H1 (cell line): ENCODE measurements around the gene CRYBB1. TPM values are rescaled to one million over a fixed set of nuclear protein-coding genes. Genes with fewer than 3 reads are reported as not detected.
A peak's percentile ranks its signal among the peaks of the same experiment; 100 is the strongest.

Experiments
- CTCF ChIA-PET: fragments of 300-600 bp; sonication (Branson Sonifier 250); formaldehyde crosslinking; loops from one replicate; lab custom pipeline; 2021; ENCODE audit not compliant: partially characterized antibody; lab: Charles Lee
- POLR2A ChIA-PET: fragments of 300-600 bp; sonication (Branson Sonifier 250); formaldehyde crosslinking; loops from one replicate; lab custom pipeline; 2021; ENCODE audit warnings: inconsistent platforms; ENCODE audit not compliant: partially characterized antibody; lab: Charles Lee
- DNase-seq, 2 experiments: peaks; one replicate each; pipeline versions ENCODE4 v3.0.0 to v3.0.0-alpha.2; 2010 to 2022; ENCODE audit warnings: low spot score in 2 of 2, low read depth in 1 of 2, mixed read lengths in 1 of 2
- FAIRE-seq: peaks from 2 replicates; lab custom pipeline; 2011; peaks lifted over from hg19 to GRCh38; lab: Jason Lieb, UNC
- H2AFZ ChIP-seq: 2 replicates; pipeline ENCODE4 v1.8.1; 2012; ENCODE audit warnings: low read length, inconsistent platforms
- H2AK5ac ChIP-seq: 2 replicates; pipeline ENCODE4 v1.6.1; 2013; ENCODE audit warnings: low read depth, low read length
- H2BK120ac ChIP-seq: replicated peaks from 2 replicates; pipeline ENCODE3; 2013; ENCODE audit warnings: low read depth, low read length, inconsistent platforms
- H2BK12ac ChIP-seq: 2 replicates; pipeline ENCODE4 v1.6.1; 2013; ENCODE audit warnings: low read depth, low read length
- H2BK15ac ChIP-seq: 2 replicates; pipeline ENCODE4 v1.6.1; 2013; ENCODE audit warnings: low read length
- H2BK20ac ChIP-seq: 2 replicates; pipeline ENCODE4 v1.6.1; 2013; ENCODE audit warnings: low read length
- H2BK5ac ChIP-seq: 2 replicates; pipeline ENCODE4 v1.6.1; 2013; ENCODE audit warnings: low read depth, low read length
- H3K14ac ChIP-seq: 2 replicates; pipeline ENCODE4 v1.6.1; 2013; ENCODE audit warnings: inconsistent platforms; ENCODE audit not compliant: insufficient read length
- H3K18ac ChIP-seq: 2 replicates; pipeline ENCODE4 v1.6.1; 2013; ENCODE audit warnings: low read length; ENCODE audit errors: extremely low read depth
- H3K23ac ChIP-seq: 2 replicates; pipeline ENCODE4 v1.6.1; 2013; ENCODE audit warnings: inconsistent platforms; ENCODE audit not compliant: insufficient read length
- H3K23me2 ChIP-seq: 2 replicates; pipeline ENCODE4 v1.6.1; 2013; ENCODE audit warnings: low read depth, low read length
- H3K27ac ChIP-seq: 2 replicates; pipeline ENCODE4 v1.6.1; 2011; ENCODE audit warnings: low read depth, low read length, inconsistent platforms
- H3K27me3 ChIP-seq, 4 experiments: replicated peaks in 1 of 4; 1 replicate in 1 of 4; 2 replicates in 3 of 4; pipeline versions ENCODE4 v1.6.1 to v1.8.1; 2011 to 2013; ENCODE audit warnings: low read length in 3 of 4, mild to moderate bottlenecking in 3 of 4, inconsistent platforms in 2 of 4, mixed read lengths in 2 of 4, moderate library complexity in 1 of 4; ENCODE audit not compliant: control insufficient read depth in 3 of 4, insufficient read depth in 3 of 4; ENCODE audit errors: extremely low read depth in 1 of 4
- H3K36me3 ChIP-seq, 4 experiments: 2 replicates each; pipeline versions ENCODE4 v1.6.1 to v1.8.1; 2011 to 2013; ENCODE audit warnings: mild to moderate bottlenecking in 4 of 4, low read length in 3 of 4, moderate library complexity in 2 of 4, control low read depth in 1 of 4, inconsistent platforms in 1 of 4; ENCODE audit not compliant: insufficient read depth in 4 of 4, control insufficient read depth in 2 of 4
- H3K4ac ChIP-seq: replicated peaks from 2 replicates; pipeline ENCODE3; 2013; ENCODE audit warnings: low read length, low read depth, mixed read lengths, inconsistent platforms; ENCODE audit not compliant: insufficient read length
- H3K4me1 ChIP-seq, 4 experiments: replicated peaks in 1 of 4; 1 replicate in 1 of 4; 2 replicates in 3 of 4; pipeline versions ENCODE4 v1.6.1 to v1.8.1; 2011 to 2013; ENCODE audit warnings: low read length in 3 of 4, inconsistent platforms in 2 of 4, mixed read lengths in 1 of 4; ENCODE audit not compliant: insufficient read depth in 4 of 4, control insufficient read depth in 3 of 4
- H3K4me2 ChIP-seq, 2 experiments: 2 replicates each; pipeline versions ENCODE4 v1.6.1 to v1.8.1; 2011 to 2013; ENCODE audit warnings: low read depth in 2 of 2, low read length in 2 of 2, control low read depth in 1 of 2, inconsistent platforms in 1 of 2, mild to moderate bottlenecking in 1 of 2; ENCODE audit not compliant: insufficient read depth in 1 of 2
- H3K4me3 ChIP-seq, 4 experiments: fragments of 200-600, 300-600 bp in 1 of 4; sonication (generic), shearing (Covaris generic), sonication (Bioruptor Twin) in 1 of 4; 2 replicates each; pipeline versions ENCODE4 v1.5.1 to v1.8.1; 2011 to 2016; ENCODE audit warnings: low read length in 4 of 4, low read depth in 3 of 4, control low read depth in 2 of 4, inconsistent platforms in 2 of 4, mild to moderate bottlenecking in 2 of 4, mixed read lengths in 1 of 4, moderate library complexity in 1 of 4; ENCODE audit not compliant: insufficient read depth in 2 of 4; ENCODE audit errors: extremely low read depth in 1 of 4
- H3K56ac ChIP-seq: replicated peaks from 2 replicates; pipeline ENCODE3; 2013; ENCODE audit warnings: low read depth, mild to moderate bottlenecking, mixed read lengths, low read length, inconsistent platforms; ENCODE audit not compliant: insufficient read length
- H3K79me1 ChIP-seq: 2 replicates; pipeline ENCODE4 v1.6.1; 2013; ENCODE audit warnings: low read depth, low read length, control low read depth
- H3K79me2 ChIP-seq, 2 experiments: 2 replicates each; pipeline versions ENCODE4 v1.6.1 to v1.8.1; 2012 to 2013; ENCODE audit warnings: low read length in 2 of 2, mild to moderate bottlenecking in 2 of 2, inconsistent platforms in 1 of 2; ENCODE audit not compliant: insufficient read depth in 2 of 2, control insufficient read depth in 1 of 2
- H3K9ac ChIP-seq, 4 experiments: replicated peaks in 1 of 4; 1 replicate in 1 of 4; 2 replicates in 3 of 4; pipeline versions ENCODE4 v1.6.1 to v1.8.1; 2011 to 2013; ENCODE audit warnings: low read depth in 3 of 4, low read length in 3 of 4, control low read depth in 2 of 4, mild to moderate bottlenecking in 2 of 4, moderate library complexity in 2 of 4, inconsistent platforms in 1 of 4; ENCODE audit errors: extremely low read depth in 1 of 4
- H3K9me3 ChIP-seq, 2 experiments: 2 replicates each; pipeline versions ENCODE4 v1.6.1 to v1.8.1; 2012 to 2013; ENCODE audit warnings: mild to moderate bottlenecking in 2 of 2, moderate library complexity in 2 of 2, control low read depth in 1 of 2, inconsistent platforms in 1 of 2, low read depth in 1 of 2, low read length in 1 of 2, mixed read lengths in 1 of 2; ENCODE audit not compliant: insufficient read depth in 2 of 2
- H4K20me1 ChIP-seq, 2 experiments: replicated peaks in 1 of 2; 2 replicates each; pipeline versions ENCODE3 to v1.8.1; 2011 to 2013; ENCODE audit warnings: inconsistent platforms in 2 of 2, low read length in 2 of 2, mild to moderate bottlenecking in 1 of 2; ENCODE audit not compliant: insufficient read depth in 2 of 2, control insufficient read depth in 1 of 2
- H4K5ac ChIP-seq: 2 replicates; pipeline ENCODE4 v1.6.1; 2013; ENCODE audit warnings: low read length, low read depth, mixed read lengths, inconsistent platforms; ENCODE audit not compliant: insufficient read length
- H4K8ac ChIP-seq: 2 replicates; pipeline ENCODE4 v1.8.0; 2013; ENCODE audit warnings: mild to moderate bottlenecking, moderate library complexity, low read length, inconsistent platforms; ENCODE audit not compliant: insufficient read depth; ENCODE audit errors: extremely low read depth
- H4K91ac ChIP-seq: replicated peaks from 2 replicates; pipeline ENCODE3; 2013; ENCODE audit warnings: low read length, mixed read lengths, inconsistent platforms; ENCODE audit not compliant: insufficient read length
- ASH2L ChIP-seq: fragments of 200-600, 300-600 bp; sonication (generic); IDR thresholded peaks from one replicate; pipeline ENCODE4 v1.7.1; 2017; ENCODE audit warnings: low read length
- SP4 ChIP-seq: IDR thresholded peaks from 2 replicates; pipeline ENCODE4 v1.6.1; 2012; ENCODE audit warnings: low read length, inconsistent platforms
- YY1 ChIP-seq: IDR thresholded peaks from 2 replicates; pipeline ENCODE4 v1.6.1; 2011; ENCODE audit warnings: low read depth, mild to moderate bottlenecking, low read length
- WGBS, 2 experiments: shearing (Covaris generic) in 1 of 2; methylation state at CpG; one replicate each; pipeline versions ENCODE4 v1.1.6 to v1.1.7; 2013 to 2015; ENCODE audit warnings: low lambda C conversion rate in 2 of 2, mixed read lengths in 2 of 2, inconsistent platforms in 1 of 2, low coverage in 1 of 2, missing lambda C conversion rate in 1 of 2; ENCODE audit not compliant: insufficient replicate concordance in 2 of 2, insufficient coverage in 1 of 2, insufficient read length in 1 of 2; ENCODE audit errors: extremely low coverage in 1 of 2, missing lambda C conversion rate in 1 of 2; 5-methylcytosine and 5-hydroxymethylcytosine counted together
- polyA plus RNA-seq, 7 experiments: library from polyadenylated mRNA; depleted of rRNA in 3 of 7; stranded (reverse) in 5 of 7; unstranded in 2 of 7; fragments of >200 nt in 5 of 7; fragments of 200-250 nt in 2 of 7; gene quantifications; 1 replicate in 5 of 7; 2 replicates in 1 of 7; 4 replicates in 1 of 7; pipeline versions ENCODE4 v1.2.1 to v1.2.3, GENCODE V29; 2011 to 2013; ENCODE audit warnings: missing spikeins in 2 of 7, mixed read lengths in 2 of 7
- total RNA-seq: library from RNA; stranded (reverse); fragmentation: NEBNext Ultra II Directional; extraction: Animal tissue kit (Norgen Biotek cat#: 25700); gene quantifications from 2 replicates; pipeline ENCODE4 v1.2.1, GENCODE V29; 2021

Gene CRYBB1
- total and polyA plus RNA-seq, 2 of the 8 experiments (the other 6 are each of a cell fraction or from before 2014, with no cell fraction given): 1.7 to 6.0 TPM

- Histone ChIP-seq H2BK5ac (no peak overlapping the region), H2BK15ac (0 out of 2 replicates have a peak overlapping the region, but pooled peaks have one; percentile 47), H2BK120ac (no peak overlapping the region), H3K18ac (no peak overlapping the region), H3K36me3 (peaks cover 0 to 6% (median 0%) of the 10 kb centered on the region in 4 experiments; a peak in 3 of 8 replicates), H3K4me3 (no peak overlapping the region), H4K5ac (no peak overlapping the region), H3K4ac (no peak overlapping the region)
- CTCF ChIA-PET: interaction anchor here (0.7 to 2.1 kb wide), 4 partner anchors 9 to 96 kb away, joined by 3 to 6 read pairs (median 6); no protein-coding TSS in a partner anchor
- TF ChIP-seq ASH2L: no peak
- TF ChIP-seq SP4: no peak
- no peak for TF ChIP-seq YY1
- TF ChIP-seq, all 59 proteins: peak for 0
- Histone ChIP-seq H2BK20ac (no peak overlapping the region), H2AFZ (no peak overlapping the region), H3K27ac (no peak overlapping the region), H3K79me2 (peaks cover 6 to 91% of the 10 kb centered on the region in 2 experiments), H3K56ac (no peak overlapping the region), H3K23me2 (no peaks in the 10 kb centered on the region; the same call in 1 of the 2 replicates), H3K14ac (no peak overlapping the region), H3K9me3 (no peaks in the 10 kb centered on the region), H3K9ac (no peak overlapping the region), H3K4me2 (no peak overlapping the region), H3K4me1 (peaks cover 5 to 28% (median 7%) of the 10 kb centered on the region in 4 experiments), H4K91ac (no peak overlapping the region), H2BK12ac (no peak overlapping the region), H2AK5ac (no peak overlapping the region), H4K20me1 (peaks cover 4 to 14% of the 10 kb centered on the region in 2 experiments), H3K79me1 (peaks cover 27% of the 10 kb centered on the region), H4K8ac (no peak overlapping the region), H3K27me3 (no peaks in the 10 kb centered on the region), H3K23ac (no peak overlapping the region)
- WGBS, 2 experiments: 83% methylated on average over 10 of the region's 10 CpGs; no CpG with 5 or more reads in 1 of the 2 experiments
- POLR2A ChIA-PET: interaction anchor here (0.8 to 4.3 kb wide), 7 partner anchors 8 to 84 kb away, joined by 3 to 17 read pairs (median 4); partner anchors contain the start of gene MIAT
- DNase-seq (no peak), FAIRE-seq (no peak)
Measured at GRCh38 chr22:26573026-26573662, 44.7 kb downstream of the CRYBB1 start.
